Colonic mucosa (tissue), 4 donors: ENCODE measurements around the gene MAD1L1. TPM values are rescaled to one million over a fixed set of nuclear protein-coding genes. Genes with fewer than 3 reads are reported as not detected.

ENCODE experiments used
- DNase-seq: peaks from one replicate; pipeline ENCODE4 v3.0.0-alpha.2; 2020
- H3K27ac ChIP-seq: fragments of 200-600 bp; one replicate; pipeline ENCODE4 v1.8.0; 2021
- H3K27me3 ChIP-seq: fragments of 200-600 bp; one replicate; pipeline ENCODE4 v1.8.0; 2021
- H3K36me3 ChIP-seq: fragments of 200-600 bp; one replicate; pipeline ENCODE4 v1.8.0; 2021
- H3K4me1 ChIP-seq: fragments of 200-600 bp; one replicate; pipeline ENCODE4 v1.8.0; 2021; ENCODE audit warnings: mild to moderate bottlenecking
- H3K4me3 ChIP-seq: fragments of 200-600 bp; one replicate; pipeline ENCODE4 v1.8.0; 2021
- H3K9ac ChIP-seq, 2 donors: one replicate each; pipeline ENCODE4 v1.7.0; 2013; ENCODE audit warnings: control low read depth in 2 of 2, low read depth in 2 of 2, low read length in 2 of 2
- H3K9me3 ChIP-seq: fragments of 200-600 bp; one replicate; pipeline ENCODE4 v1.8.0; 2021
- intact Hi-C: fragments of 100-400 bp; cut with DNase I; formaldehyde crosslinking; loops from one replicate; pipeline ENCODE4 v1.14.1; 2022
- total RNA-seq, 2 donors: library from RNA; stranded (reverse); fragmentation: NEBNext Ultra II Directional in 1 of 2; extraction: Animal tissue kit (Norgen Biotek cat#: 25700) in 1 of 2; gene quantifications; one replicate each; pipeline ENCODE4 v1.2.1, GENCODE V29; 2021
- TF ChIP-seq, protein P1 (sequence below): fragments of 200-600 bp; IDR thresholded peaks from one replicate; pipeline ENCODE4 v1.8.0; 2022; ENCODE audit warnings: antibody characterized with exemption, mild to moderate bottlenecking
- donor health status: healthy.
- donor health status: DM: no; HTN: no; CAD: no.
- donor health status: DM: no; HTN: no; CAD: no.

MAD1L1 gene
- total RNA-seq, 2 donors from 2014 or later, result 18.2 to 47.0 TPM

DNA sequence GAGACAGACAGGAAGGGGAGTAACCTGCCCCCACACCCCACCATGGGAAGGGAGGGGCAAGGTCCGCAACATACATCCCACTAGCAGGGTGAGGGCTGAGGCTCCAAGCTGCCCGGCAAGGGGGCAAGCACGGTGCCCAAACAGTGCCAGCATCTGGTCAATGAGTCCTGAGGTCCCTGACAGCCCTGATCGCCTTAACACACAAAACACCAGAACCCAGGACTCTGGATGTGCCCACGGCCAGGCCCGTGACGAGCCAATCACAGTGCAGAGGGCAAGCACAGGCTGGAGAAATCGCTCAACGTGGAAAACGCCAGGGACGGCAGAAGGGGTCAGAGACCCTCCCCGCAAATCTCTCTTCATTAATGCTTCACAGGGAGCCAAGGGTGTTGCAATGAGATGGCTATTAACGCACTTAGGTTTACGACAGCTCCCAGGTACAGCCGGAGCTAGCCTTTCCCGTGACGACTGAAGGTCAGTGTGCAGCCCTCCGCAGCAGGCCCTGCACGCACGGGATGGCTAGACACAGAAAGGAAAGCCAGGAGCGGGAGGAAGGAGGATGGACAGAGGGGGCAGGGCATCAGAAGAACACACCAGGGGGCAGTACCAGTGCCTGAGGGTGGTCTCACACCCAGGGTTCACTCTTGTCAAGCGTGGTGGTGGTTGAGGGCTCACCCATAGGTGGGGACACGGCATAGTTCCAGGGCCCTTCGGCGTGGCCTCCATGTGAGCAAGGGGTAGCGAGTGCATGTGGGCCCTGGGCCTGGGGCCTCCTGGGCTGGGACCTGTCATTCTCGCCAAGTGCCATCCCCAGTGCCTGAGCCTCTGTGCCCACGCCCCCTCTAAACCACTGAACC lies 220.5 kb downstream of the MAD1L1 start:
- no peaks in the 10 kb centered on the region for H3K4me1 ChIP-seq
- TF ChIP-seq, protein P1, sequence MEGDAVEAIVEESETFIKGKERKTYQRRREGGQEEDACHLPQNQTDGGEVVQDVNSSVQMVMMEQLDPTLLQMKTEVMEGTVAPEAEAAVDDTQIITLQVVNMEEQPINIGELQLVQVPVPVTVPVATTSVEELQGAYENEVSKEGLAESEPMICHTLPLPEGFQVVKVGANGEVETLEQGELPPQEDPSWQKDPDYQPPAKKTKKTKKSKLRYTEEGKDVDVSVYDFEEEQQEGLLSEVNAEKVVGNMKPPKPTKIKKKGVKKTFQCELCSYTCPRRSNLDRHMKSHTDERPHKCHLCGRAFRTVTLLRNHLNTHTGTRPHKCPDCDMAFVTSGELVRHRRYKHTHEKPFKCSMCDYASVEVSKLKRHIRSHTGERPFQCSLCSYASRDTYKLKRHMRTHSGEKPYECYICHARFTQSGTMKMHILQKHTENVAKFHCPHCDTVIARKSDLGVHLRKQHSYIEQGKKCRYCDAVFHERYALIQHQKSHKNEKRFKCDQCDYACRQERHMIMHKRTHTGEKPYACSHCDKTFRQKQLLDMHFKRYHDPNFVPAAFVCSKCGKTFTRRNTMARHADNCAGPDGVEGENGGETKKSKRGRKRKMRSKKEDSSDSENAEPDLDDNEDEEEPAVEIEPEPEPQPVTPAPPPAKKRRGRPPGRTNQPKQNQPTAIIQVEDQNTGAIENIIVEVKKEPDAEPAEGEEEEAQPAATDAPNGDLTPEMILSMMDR, result no peak
- no peak for DNase-seq
- H3K27ac ChIP-seq, result no peak overlapping the region
- H3K9me3 ChIP-seq, result no peaks in the 10 kb centered on the region
- H3K36me3 ChIP-seq, result no peaks in the 10 kb centered on the region
- H3K4me3 ChIP-seq, result no peak overlapping the region
- H3K27me3 ChIP-seq, result no peaks in the 10 kb centered on the region
- no peak overlapping the region for H3K9ac ChIP-seq
- intact Hi-C loops, result no loop called here

DNA sequence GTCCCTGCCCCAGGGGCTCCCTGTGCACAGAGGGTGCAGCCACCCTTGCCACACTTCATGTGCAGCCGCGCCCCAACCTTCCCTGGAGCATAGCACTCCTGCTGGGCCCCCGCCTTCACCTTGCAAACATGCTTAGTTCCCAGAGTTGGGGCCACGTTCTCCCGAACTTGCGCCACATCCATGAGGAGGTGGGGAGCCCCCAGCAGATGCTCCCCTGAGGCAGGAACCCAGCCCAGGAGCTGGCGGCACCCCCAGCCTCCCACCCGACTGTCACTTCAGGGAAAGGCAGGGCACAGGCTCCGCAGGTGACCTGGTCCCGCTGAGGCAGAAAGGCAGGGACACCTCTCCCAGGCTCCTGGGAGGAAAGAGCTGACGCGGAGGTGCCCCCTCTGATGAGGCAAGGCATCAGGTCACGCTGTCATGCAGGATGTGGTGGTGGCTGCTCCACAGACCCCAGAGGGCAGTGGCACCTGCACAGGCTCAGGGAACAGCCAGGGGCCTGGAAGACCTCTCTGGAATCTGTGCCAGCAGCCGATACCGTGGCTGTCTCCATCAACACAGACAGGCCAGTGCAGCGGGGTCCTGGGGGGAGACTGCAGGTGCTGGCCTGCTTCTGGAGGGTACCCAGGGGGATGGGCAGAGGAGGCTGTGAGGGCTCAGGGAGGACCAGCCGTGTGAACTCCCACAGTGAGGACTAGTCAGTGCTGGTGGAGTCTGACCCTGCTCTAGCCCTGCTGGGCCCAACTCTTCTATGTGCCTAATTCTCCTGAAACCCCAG lies 221.3 kb downstream of the MAD1L1 start:
- Histone ChIP-seq H3K9ac (no peak overlapping the region), H3K27me3 (no peaks in the 10 kb centered on the region), H3K9me3 (no peaks in the 10 kb centered on the region), H3K36me3 (no peaks in the 10 kb centered on the region), H3K27ac (no peak overlapping the region), H3K4me1 (no peaks in the 10 kb centered on the region), H3K4me3 (no peak overlapping the region)
- intact Hi-C loops, result no loop called here
- TF ChIP-seq, protein P1, result no peak
- DNase-seq, result no peak

DNA sequence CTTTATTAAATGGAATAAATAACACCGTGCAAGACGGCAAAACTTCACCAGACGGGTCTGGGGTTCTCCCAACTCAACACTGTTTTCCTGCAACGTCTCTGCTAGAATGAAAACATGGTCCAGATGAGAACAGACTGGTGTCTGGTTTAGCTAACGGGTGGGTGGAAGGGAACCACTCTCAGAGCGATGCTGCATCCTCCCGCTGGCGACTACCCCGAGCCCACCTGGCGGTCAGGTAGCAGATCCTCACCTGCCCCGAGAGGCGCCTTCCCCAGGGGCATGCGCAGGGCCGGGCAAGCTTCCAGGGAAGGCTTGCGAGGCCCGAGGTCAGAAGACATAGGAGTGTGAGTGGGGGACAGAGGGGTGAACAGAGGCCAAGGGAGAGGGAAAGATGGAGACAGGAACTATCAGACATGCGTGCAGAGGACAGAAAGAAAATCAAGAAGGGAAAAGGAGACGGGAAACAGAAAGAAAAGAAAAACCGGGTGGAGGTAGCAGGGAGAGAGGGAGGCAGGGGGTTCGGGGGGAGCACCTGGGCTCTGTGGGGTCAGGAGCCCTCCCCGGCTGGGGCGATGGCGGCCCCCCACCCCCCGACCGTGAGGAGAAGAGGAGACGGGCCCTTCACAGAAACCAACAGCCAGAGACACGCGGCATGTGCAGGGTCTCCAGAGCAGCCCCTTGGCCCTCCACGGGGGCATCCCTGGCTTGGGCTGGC lies 222.0 kb downstream of the MAD1L1 start:
- TF ChIP-seq, protein P1, result no peak
- H3K36me3 ChIP-seq, result no peaks in the 10 kb centered on the region
- no peaks in the 10 kb centered on the region for H3K27me3 ChIP-seq
- H3K9me3 ChIP-seq, result no peaks in the 10 kb centered on the region
- H3K4me3 ChIP-seq, result no peak overlapping the region
- H3K4me1 ChIP-seq, result no peaks in the 10 kb centered on the region
- no peak for DNase-seq
- intact Hi-C loops, result no loop called here
- H3K9ac ChIP-seq, result no peak overlapping the region
- H3K27ac ChIP-seq, result no peak overlapping the region

DNA sequence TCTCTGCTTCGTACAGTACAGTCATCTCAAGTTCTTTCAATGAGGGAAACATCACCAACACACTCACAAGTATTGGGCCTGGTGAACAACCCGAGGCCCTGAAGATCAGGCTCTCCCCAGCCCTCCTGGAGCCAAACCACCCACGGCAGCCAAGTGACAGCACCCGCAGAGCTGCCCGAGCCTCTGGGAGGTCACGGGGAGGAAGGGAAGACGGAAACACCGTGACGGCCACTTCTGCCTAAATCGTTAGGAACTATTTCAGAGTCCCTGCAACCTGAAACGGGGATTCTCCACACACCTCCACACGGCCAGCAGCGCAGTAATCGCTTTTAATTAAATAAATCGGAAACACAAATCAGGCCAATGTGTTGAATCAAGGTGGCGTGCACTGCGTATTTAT lies 222.6 kb downstream of the MAD1L1 start:
- H3K27ac ChIP-seq, result no peak overlapping the region
- H3K36me3 ChIP-seq, result no peaks in the 10 kb centered on the region
- intact Hi-C loops, result no loop called here
- H3K9ac ChIP-seq, result no peak overlapping the region
- TF ChIP-seq, protein P1, result no peak
- H3K27me3 ChIP-seq, result no peaks in the 10 kb centered on the region
- DNase-seq, result no peak
- H3K4me1 ChIP-seq, result no peaks in the 10 kb centered on the region
- H3K4me3 ChIP-seq, result no peak overlapping the region
- no peaks in the 10 kb centered on the region for H3K9me3 ChIP-seq

DNA sequence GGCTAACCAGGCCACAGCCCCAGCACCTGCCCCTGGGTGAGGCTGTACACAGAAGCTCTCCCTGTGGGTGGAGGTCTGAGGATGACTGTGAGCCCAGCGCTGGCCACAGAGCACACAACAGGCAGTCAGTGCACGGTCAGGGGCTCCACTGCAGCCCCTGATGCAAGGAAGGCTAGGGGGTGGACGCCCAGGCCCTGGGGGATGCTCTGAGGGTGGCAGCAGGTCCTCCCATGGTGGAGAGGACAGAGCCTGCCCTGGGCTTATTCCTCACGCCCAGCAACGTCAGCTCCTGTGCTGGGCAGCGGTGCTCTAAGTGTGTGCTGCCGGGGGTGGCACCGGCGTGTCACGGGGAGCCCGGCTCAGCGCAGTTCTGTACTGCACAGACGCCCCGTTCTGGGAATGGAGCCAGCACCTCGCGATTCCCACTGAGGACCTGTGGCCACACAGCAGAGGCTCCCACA lies 223.2 kb downstream of the MAD1L1 start:
- H3K9ac ChIP-seq, result no peak overlapping the region
- H3K9me3 ChIP-seq, result no peaks in the 10 kb centered on the region
- intact Hi-C loops, result no loop called here
- TF ChIP-seq, protein P1, result no peak
- no peak overlapping the region for H3K4me3 ChIP-seq
- no peak overlapping the region for H3K27ac ChIP-seq
- H3K27me3 ChIP-seq, result no peaks in the 10 kb centered on the region
- no peaks in the 10 kb centered on the region for H3K36me3 ChIP-seq
- H3K4me1 ChIP-seq, result no peaks in the 10 kb centered on the region
- no peak for DNase-seq
